Aorta (tissue), 5 donors: ENCODE results near the gene EEFSEC. TPM values are rescaled to one million over a fixed set of nuclear protein-coding genes. Genes with fewer than 3 reads are reported as not detected.

Experiments
- ATAC-seq: fragments of 200-7000 bp; cut with Tn5 transposase; one replicate; pipeline ENCODE4 v1.9.1; 2022; ENCODE audit warnings: moderate library complexity; ENCODE audit not compliant: low FRiP score
- DNase-seq, 2 donors: peaks; one replicate each; pipeline ENCODE4 v3.0.0-alpha.2; 2020
- H3K27ac ChIP-seq, 2 donors: one replicate each; pipeline ENCODE4 v1.5.1; 2013; ENCODE audit warnings: low read length in 2 of 2, mild to moderate bottlenecking in 2 of 2, moderate library complexity in 2 of 2, control low read depth in 1 of 2, inconsistent platforms in 1 of 2, low read depth in 1 of 2
- H3K27me3 ChIP-seq, 2 donors: one replicate each; pipeline ENCODE4 v1.6.1; 2013; ENCODE audit warnings: control low read depth in 1 of 2, low read length in 1 of 2, mild to moderate bottlenecking in 1 of 2, moderate library complexity in 1 of 2; ENCODE audit not compliant: insufficient read depth in 2 of 2, control insufficient read depth in 1 of 2
- H3K36me3 ChIP-seq, 2 donors: one replicate each; pipeline ENCODE4 v1.6.1; 2013; ENCODE audit warnings: control low read depth in 1 of 2, low read length in 1 of 2, mild to moderate bottlenecking in 1 of 2; ENCODE audit not compliant: insufficient read depth in 2 of 2, control insufficient read depth in 1 of 2
- H3K4me1 ChIP-seq, 2 donors: one replicate each; pipeline ENCODE4 v1.6.1; 2013; ENCODE audit warnings: low read length in 2 of 2, control low read depth in 1 of 2, mild to moderate bottlenecking in 1 of 2, moderate library complexity in 1 of 2; ENCODE audit not compliant: insufficient read depth in 2 of 2, control insufficient read depth in 1 of 2
- H3K4me3 ChIP-seq, 2 donors: one replicate each; pipeline ENCODE4 v1.5.1; 2013; ENCODE audit warnings: low read length in 2 of 2, control low read depth in 1 of 2, mild to moderate bottlenecking in 1 of 2
- H3K9me3 ChIP-seq: one replicate; pipeline ENCODE4 v1.6.1; 2013; ENCODE audit warnings: mild to moderate bottlenecking, low read length; ENCODE audit not compliant: control insufficient read depth
- WGBS, 2 donors: extraction: QIAGEN DNeasy Blood & Tissue Kit; methylation state at CpG; one replicate each; pipeline ENCODE4 v1.1.7; 2013; 5-methylcytosine and 5-hydroxymethylcytosine counted together
- intact Hi-C, 2 donors: fragments of 100-400 bp; cut with DNase I; formaldehyde crosslinking; loops; one replicate each; pipeline versions ENCODE4 v1.14.2 to v1.15.0; 2022
- polyA plus RNA-seq, 2 donors: library from polyadenylated mRNA; stranded (reverse); fragments of 200-250 nt; gene quantifications; one replicate each; pipeline ENCODE4 v1.2.3, GENCODE V29; 2013
- total RNA-seq, 2 donors: library from RNA; stranded (reverse); fragmentation: NEBNext Ultra II Directional; extraction: Animal tissue kit (Norgen Biotek cat#: 25700); gene quantifications; one replicate each; pipeline ENCODE4 v1.2.1, GENCODE V29; 2021
- donor health status: healthy with polysubstance abuse.
- donor health status: Bipolar disorder and iron deficiency.
- donor health status: DM: no; HTN: no; CAD: no.
- donor health status: DM: no; HTN: no; CAD: no.
- donor health status: DM: yes; HTN: yes; CAD: no.

Gene EEFSEC
- total and polyA plus RNA-seq, 4 donors: 3.5 to 18.8 (median 11.6) TPM

DNA sequence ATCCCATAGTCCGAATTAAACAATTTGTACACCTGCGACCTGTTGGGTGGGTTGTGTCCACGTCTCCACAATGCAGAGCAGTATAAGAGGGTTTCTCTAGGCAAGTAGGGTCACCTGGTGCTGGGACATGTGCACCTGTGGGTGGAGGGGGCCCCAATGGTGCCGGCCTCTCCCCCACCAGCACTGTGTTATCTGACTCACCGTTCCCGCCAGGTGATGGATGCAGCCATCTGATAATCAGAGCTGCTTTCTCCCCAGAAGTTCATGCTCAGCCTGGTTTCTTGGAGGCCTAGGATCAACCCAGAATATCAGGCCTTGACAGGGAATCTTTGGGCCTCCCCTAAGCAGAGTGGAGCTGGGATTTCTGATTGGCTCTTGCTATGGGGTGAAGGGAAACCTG, 227.4 kb downstream of the EEFSEC start:
- H3K27me3 ChIP-seq: no peaks in the 10 kb centered on the region
- H3K4me1 ChIP-seq: peaks cover 0 to 3% of the 10 kb centered on the region in 2 donors
- H3K9me3 ChIP-seq: no peaks in the 10 kb centered on the region
- ATAC-seq: no peak
- intact Hi-C loops: no loop called here
- H3K27ac ChIP-seq: no peak overlapping the region
- no peak for DNase-seq
- no peak overlapping the region for H3K4me3 ChIP-seq
- 98 to 99% methylated on average over 6 of the region's 6 CpGs for WGBS, 2 donors
- H3K36me3 ChIP-seq: no peaks in the 10 kb centered on the region

DNA sequence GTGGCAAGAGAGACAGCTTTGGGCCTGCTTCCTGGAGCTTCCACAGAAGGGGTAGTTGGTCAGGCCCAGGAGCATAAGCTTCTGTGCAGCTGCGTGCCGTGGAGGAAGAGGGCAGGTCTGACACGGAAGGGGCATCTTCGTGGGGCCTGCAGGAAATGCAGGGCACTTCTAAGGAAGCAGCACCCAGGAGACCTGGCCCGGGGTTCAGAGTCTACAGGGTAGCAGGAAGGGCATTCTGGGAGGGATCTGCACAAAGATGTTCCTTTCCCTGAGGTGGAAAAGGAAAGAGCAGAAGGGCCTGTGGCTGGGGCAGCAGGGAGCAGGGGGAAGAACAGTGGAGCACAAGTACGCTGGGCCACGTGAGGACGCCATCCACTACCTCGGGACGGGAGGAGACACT, 228.3 kb downstream of the EEFSEC start:
- ATAC-seq (no peak), DNase-seq (no peak)
- H3K36me3 ChIP-seq: no peaks in the 10 kb centered on the region
- H3K9me3 ChIP-seq: no peaks in the 10 kb centered on the region
- H3K4me3 ChIP-seq: no peak overlapping the region
- 80 to 83% methylated on average over 10 of the region's 10 CpGs for WGBS, 2 donors
- no peaks in the 10 kb centered on the region for H3K27me3 ChIP-seq
- H3K27ac ChIP-seq: peak overlapping the region in 1 of 2 donors; percentile 23
- intact Hi-C loops: no loop called here
- H3K4me1 ChIP-seq: peaks cover 0 to 3% of the 10 kb centered on the region in 2 donors

DNA sequence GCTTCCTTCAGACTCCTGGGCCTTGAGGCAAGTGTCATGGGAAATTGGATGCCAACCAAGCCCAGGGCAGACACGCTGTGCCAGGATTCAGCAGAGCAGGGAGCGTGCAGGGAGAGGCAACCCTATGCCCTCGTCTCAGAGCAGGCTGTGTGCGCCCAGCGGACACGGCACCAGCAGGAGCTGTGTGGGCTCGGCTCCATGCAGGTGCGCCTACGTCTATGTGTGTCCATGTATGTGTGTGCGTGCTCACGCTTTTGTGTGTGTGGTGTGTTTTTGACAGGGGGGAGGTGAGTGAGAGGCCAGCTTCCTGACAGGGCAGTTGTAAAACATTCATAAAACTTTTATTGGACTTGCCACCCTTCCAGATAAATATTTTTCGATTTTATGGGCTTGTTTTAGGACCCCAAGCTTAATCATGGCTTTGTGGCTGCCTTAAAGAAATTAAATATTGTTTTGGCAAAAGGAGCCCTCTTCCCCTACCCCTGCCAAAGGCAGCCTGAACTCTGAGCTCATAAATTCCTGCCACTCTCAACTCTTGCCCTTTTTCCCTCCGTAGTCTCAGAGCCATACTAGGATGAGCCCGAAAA, 229.0 kb downstream of the EEFSEC start:
- peaks cover 0 to 3% of the 10 kb centered on the region in 2 donors for H3K4me1 ChIP-seq
- H3K27me3 ChIP-seq: no peaks in the 10 kb centered on the region
- no peak overlapping the region for H3K4me3 ChIP-seq
- no peaks in the 10 kb centered on the region for H3K9me3 ChIP-seq
- DNase-seq (peak in 1 of 2 donors; percentile 59), ATAC-seq (peak; percentile 20)
- 5 to 13% methylated on average over 13 to 14 of the region's 14 CpGs for WGBS, 2 donors
- H3K27ac ChIP-seq: peak overlapping the region in 1 of 2 donors; percentile 39
- intact Hi-C loops: no loop called here
- H3K36me3 ChIP-seq: no peaks in the 10 kb centered on the region

DNA sequence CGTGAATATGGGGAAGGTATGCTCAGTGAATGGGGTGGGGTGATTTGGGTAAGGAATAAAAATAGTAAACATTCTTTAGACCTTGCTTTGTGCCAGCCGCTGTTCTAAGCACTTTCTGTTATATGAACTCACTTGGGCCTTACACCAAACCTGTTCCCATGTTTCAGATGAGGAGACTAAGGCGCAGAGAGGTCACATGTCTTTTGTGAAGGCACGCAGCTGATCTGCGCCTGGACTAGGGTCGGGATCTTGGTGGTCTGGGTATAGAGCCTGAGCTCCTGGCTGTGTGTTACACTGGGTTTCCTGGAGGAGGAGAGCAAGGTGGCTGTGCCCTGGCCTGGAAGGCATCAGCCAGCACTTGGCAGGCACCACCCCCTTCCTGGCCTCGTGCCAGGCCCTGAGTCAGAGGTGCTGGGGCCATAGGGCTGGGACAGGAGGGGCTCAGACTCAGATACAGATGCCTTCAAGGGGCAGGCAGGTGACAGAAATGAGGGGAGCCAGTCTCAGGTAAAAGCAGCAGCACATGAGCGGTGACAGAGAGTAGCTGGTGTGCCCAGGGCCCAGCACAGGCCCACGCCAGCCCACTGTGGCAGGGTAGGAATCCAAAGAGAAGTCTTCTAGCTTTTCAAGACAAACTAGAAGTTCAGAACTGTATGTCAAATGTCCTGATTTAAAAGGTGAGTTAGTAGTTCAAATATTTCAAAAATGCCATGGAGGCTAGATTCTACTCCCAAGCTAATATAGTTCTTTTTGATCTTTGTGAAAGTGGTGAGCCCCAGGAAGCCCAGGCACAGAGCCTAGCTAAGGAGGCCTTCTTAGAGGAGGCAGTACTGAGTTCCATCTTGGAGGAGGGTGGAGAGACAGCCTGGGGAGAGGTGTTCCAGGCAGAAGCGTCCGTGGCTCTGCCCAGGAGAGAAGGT, 230.3 kb downstream of the EEFSEC start:
- Histone ChIP-seq H3K27ac (peak overlapping the region; percentile 59 to 71), H3K9me3 (no peaks in the 10 kb centered on the region), H3K36me3 (no peaks in the 10 kb centered on the region), H3K4me1 (peaks cover 0 to 3% of the 10 kb centered on the region in 2 donors), H3K27me3 (no peaks in the 10 kb centered on the region), H3K4me3 (no peak overlapping the region)
- peak; percentile 45 for ATAC-seq
- DNase-seq: peak; percentile 81 to 94
- 38 to 42% methylated on average over 11 of the region's 11 CpGs for WGBS, 2 donors
- intact Hi-C loops: no loop called here

DNA sequence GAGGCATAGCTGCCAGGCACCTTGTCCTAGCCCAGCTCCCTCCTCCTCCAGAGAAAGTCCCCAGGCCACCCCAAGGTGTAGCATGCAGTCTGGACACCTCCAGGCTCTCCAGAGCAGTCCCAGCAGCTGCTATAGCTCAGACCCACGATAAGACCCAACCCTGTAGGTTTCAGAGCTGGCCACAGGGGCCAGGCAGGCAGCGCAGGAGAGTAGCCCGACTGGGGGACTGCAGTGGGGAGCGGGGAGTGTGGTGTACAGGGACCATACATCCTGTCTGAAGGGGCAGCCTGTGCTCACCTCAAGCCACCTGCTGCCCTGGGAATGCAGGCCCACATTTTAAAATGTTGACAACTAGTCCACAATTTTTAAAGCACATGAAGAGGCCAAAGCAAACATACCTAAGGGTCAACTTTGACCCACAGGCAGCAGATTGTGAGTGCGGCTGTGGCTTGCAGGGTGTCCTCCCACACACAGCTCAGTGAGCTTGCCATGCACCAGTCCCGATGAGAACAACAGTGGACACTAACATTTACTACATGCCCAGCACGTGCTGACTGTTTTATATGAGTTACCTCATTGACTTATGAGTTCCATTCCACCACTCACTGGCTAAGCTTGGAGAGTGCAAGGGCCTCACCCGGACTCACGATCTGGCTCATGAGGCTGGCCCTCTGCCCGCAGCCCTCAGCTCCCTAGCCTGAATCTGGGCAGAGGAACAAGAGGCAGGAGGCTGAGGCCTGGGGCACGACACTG, 232.0 kb downstream of the EEFSEC start:
- Histone ChIP-seq H3K36me3 (no peaks in the 10 kb centered on the region), H3K4me1 (peaks cover 0 to 3% of the 10 kb centered on the region in 2 donors), H3K4me3 (no peak overlapping the region), H3K27me3 (no peaks in the 10 kb centered on the region), H3K9me3 (no peaks in the 10 kb centered on the region), H3K27ac (peak overlapping the region; percentile 10 to 65)
- intact Hi-C loops: no loop called here
- 31 to 32% methylated on average over 11 of the region's 11 CpGs for WGBS, 2 donors
- DNase-seq (peak; percentile 82 to 90), ATAC-seq (peak; percentile 63)

DNA sequence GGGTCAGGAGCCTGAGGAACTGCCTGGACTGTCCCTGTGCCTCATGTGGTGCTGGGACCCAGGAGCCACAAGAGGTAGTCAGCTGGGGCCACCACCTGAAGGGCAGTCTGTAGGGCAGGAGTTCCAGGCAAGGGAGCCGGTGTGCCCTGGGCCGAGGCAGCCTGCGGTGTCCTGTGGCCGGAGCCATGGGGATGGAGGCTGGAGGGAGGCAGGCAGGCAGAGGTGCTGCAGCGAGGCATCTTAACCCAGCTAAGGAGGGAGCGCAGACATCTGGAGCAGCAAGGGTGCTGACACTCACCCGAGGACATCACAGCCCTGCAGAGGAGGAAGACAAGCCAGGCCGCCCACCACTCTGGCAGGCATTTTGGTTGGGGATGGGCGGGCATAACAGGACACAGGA, 235.7 kb downstream of the EEFSEC start:
- no peaks in the 10 kb centered on the region for H3K36me3 ChIP-seq
- H3K9me3 ChIP-seq: no peaks in the 10 kb centered on the region
- H3K4me3 ChIP-seq: no peak overlapping the region
- 95 to 98% methylated on average over 9 of the region's 9 CpGs for WGBS, 2 donors
- H3K27me3 ChIP-seq: no peaks in the 10 kb centered on the region
- no peaks in the 10 kb centered on the region for H3K4me1 ChIP-seq
- no peak overlapping the region for H3K27ac ChIP-seq
- intact Hi-C loops: no loop called here
- ATAC-seq (no peak), DNase-seq (no peak)

DNA sequence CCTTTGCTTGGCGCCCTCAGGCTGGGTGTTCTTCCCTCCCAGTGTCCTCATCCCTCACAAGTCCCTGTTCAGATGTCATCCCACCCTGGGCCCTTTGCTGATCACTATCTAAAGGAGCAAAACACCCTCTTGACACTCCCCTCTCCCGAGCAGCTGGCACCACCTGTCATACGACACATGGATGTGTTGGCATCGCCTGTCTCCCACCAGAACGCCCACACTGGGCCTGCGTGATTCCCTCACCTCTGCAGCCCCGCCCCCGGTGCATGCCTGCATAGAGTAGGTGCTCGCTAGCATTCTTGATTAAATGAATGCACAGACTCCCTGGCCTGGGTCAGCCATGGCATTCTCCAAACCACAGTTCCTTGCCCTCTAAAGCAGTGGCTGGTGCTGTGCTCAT, 237.6 kb downstream of the EEFSEC start:
- 97 to 98% methylated on average over 9 of the region's 9 CpGs for WGBS, 2 donors
- H3K9me3 ChIP-seq: no peaks in the 10 kb centered on the region
- no peak for ATAC-seq
- H3K4me1 ChIP-seq: no peaks in the 10 kb centered on the region
- no peak for DNase-seq
- H3K36me3 ChIP-seq: no peaks in the 10 kb centered on the region
- intact Hi-C loops: no loop called here
- no peak overlapping the region for H3K27ac ChIP-seq
- H3K27me3 ChIP-seq: no peaks in the 10 kb centered on the region
- no peak overlapping the region for H3K4me3 ChIP-seq

DNA sequence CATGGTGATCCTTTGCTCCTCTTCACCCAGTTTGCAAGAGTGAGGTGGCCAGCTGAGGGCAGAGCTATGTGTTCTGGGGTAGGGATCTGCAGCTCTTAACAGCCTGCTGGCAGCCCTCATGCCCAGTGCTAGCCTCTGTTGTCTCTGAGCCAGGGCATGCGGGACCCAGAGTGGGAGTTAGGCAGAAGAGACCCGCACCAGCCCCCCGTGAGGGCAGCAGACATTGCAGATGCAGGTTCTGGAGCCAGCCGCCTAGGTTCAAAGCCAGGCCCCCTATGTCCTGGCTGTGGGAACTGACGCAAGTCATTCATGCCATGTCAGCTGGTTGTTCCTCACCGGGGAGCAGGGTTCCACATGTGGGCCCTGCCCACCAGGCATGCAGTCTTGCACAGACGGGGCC, 238.7 kb downstream of the EEFSEC start:
- H3K27me3 ChIP-seq: no peaks in the 10 kb centered on the region
- intact Hi-C loops: no loop called here
- no peaks in the 10 kb centered on the region for H3K9me3 ChIP-seq
- H3K36me3 ChIP-seq: no peaks in the 10 kb centered on the region
- ATAC-seq: no peak
- no peak overlapping the region for H3K4me3 ChIP-seq
- WGBS, 2 donors: 80 to 96% methylated on average over 7 of the region's 7 CpGs
- no peaks in the 10 kb centered on the region for H3K4me1 ChIP-seq
- no peak overlapping the region for H3K27ac ChIP-seq
- no peak for DNase-seq
